Measurements from ENCODE around the gene SYPL1. TPM values are rescaled to one million over a fixed set of nuclear protein-coding genes. Genes with fewer than 3 reads are reported as not detected.

SYPL1 gene
- total RNA-seq, 1 experiment from 2014 or later = 76.4 TPM

- TSS peak; percentile 77 for BruUV-seq (replicated peaks)
- intact Hi-C loops (cut with micrococcal nuclease; ENCODE audit: unreplicated experiment) = no loop called here
- POLR2A ChIA-PET (ENCODE audit: low non-redundant PET) = no interaction called here
- H3K4me1 ChIP-seq (ENCODE audit: insufficient read depth, low read length, poor library complexity, severe bottlenecking) = peaks cover 20% of the 10 kb centered on the region
- H3K27me3 ChIP-seq (replicated peaks; ENCODE audit: insufficient read depth, low read depth, low read length, poor library complexity) = no peaks in the 10 kb centered on the region
- TF ChIP-seq EZH2 (IDR thresholded peaks at IDR 0.05; ENCODE audit: borderline replicate concordance, low read depth, low read length, poor library complexity, severe bottlenecking) = no peak
- no peak for TF ChIP-seq CTCF (conservative IDR thresholded peaks at IDR 0.05; ENCODE audit: low read depth, low read length)
- DNase-seq (ENCODE audit: low spot score) = no peak
- peak overlapping the region; percentile 94 for H3K27ac ChIP-seq (ENCODE audit: low read depth, low read length, poor library complexity, severe bottlenecking)
- no peaks in the 10 kb centered on the region for H3K36me3 ChIP-seq (ENCODE audit: insufficient read depth, low read length, poor library complexity, severe bottlenecking)
- CTCF ChIA-PET = no interaction called here
- H3K9me3 ChIP-seq (ENCODE audit: low read depth, low read length, poor library complexity, severe bottlenecking) = no peaks in the 10 kb centered on the region
- peak overlapping the region; percentile 88 for H3K4me3 ChIP-seq (ENCODE audit: low read depth, low read length, poor library complexity, severe bottlenecking)
Measured at GRCh38 chr7:106112972-106113421, 885 bp upstream of the SYPL1 start.

GRCh38 chr7:106111655-106112117 is 426 bp downstream of the SYPL1 start:
- Histone ChIP-seq H3K4me1 (ENCODE audit: insufficient read depth, low read length, poor library complexity, severe bottlenecking) (peaks cover 20% of the 10 kb centered on the region), H3K27me3 (replicated peaks; ENCODE audit: insufficient read depth, low read depth, low read length, poor library complexity) (no peaks in the 10 kb centered on the region), H3K27ac (ENCODE audit: low read depth, low read length, poor library complexity, severe bottlenecking) (peak overlapping the region; percentile 94), H3K9me3 (ENCODE audit: low read depth, low read length, poor library complexity, severe bottlenecking) (no peaks in the 10 kb centered on the region), H3K4me3 (ENCODE audit: low read depth, low read length, poor library complexity, severe bottlenecking) (peak overlapping the region; percentile 88), H3K36me3 (ENCODE audit: insufficient read depth, low read length, poor library complexity, severe bottlenecking) (no peaks in the 10 kb centered on the region)
- peak; percentile 79 for DNase-seq (ENCODE audit: low spot score)
- TF ChIP-seq CTCF (conservative IDR thresholded peaks at IDR 0.05; ENCODE audit: low read depth, low read length) (no peak), EZH2 (IDR thresholded peaks at IDR 0.05; ENCODE audit: borderline replicate concordance, low read depth, low read length, poor library complexity, severe bottlenecking) (no peak)
- BruUV-seq (replicated peaks) = no TSS peak
- POLR2A ChIA-PET (ENCODE audit: low non-redundant PET) = interaction anchor here (0.7 kb wide), 1 partner anchor 38 kb away, joined by 13 read pairs; no protein-coding TSS in a partner anchor
- CTCF ChIA-PET = interaction anchor here (0.6 kb wide), 1 partner anchor 710 kb away, joined by 6 read pairs; no protein-coding TSS in a partner anchor
- intact Hi-C loops (cut with micrococcal nuclease; ENCODE audit: unreplicated experiment) = no loop called here

GRCh38 chr7:106110885-106111654 is 1.0 kb downstream of the SYPL1 start:
- DNase-seq (ENCODE audit: low spot score) = peak; percentile 36
- Histone ChIP-seq H3K36me3 (ENCODE audit: insufficient read depth, low read length, poor library complexity, severe bottlenecking) (no peaks in the 10 kb centered on the region), H3K9me3 (ENCODE audit: low read depth, low read length, poor library complexity, severe bottlenecking) (no peaks in the 10 kb centered on the region), H3K4me1 (ENCODE audit: insufficient read depth, low read length, poor library complexity, severe bottlenecking) (peaks cover 20% of the 10 kb centered on the region), H3K4me3 (ENCODE audit: low read depth, low read length, poor library complexity, severe bottlenecking) (peak overlapping the region; percentile 88), H3K27me3 (replicated peaks; ENCODE audit: insufficient read depth, low read depth, low read length, poor library complexity) (no peaks in the 10 kb centered on the region), H3K27ac (ENCODE audit: low read depth, low read length, poor library complexity, severe bottlenecking) (peak overlapping the region; percentile 94)
- CTCF ChIA-PET = no interaction called here
- no peak for TF ChIP-seq CTCF (conservative IDR thresholded peaks at IDR 0.05; ENCODE audit: low read depth, low read length)
- no peak for TF ChIP-seq EZH2 (IDR thresholded peaks at IDR 0.05; ENCODE audit: borderline replicate concordance, low read depth, low read length, poor library complexity, severe bottlenecking)
- BruUV-seq (replicated peaks) = TSS peak; percentile 70
- intact Hi-C loops (cut with micrococcal nuclease; ENCODE audit: unreplicated experiment) = no loop called here
- POLR2A ChIA-PET (ENCODE audit: low non-redundant PET) = interaction anchor here (0.6 kb wide), 1 partner anchor 222 kb away, joined by 5 read pairs; no protein-coding TSS in a partner anchor
